ENCODE data around the gene LCN12.

DNA sequence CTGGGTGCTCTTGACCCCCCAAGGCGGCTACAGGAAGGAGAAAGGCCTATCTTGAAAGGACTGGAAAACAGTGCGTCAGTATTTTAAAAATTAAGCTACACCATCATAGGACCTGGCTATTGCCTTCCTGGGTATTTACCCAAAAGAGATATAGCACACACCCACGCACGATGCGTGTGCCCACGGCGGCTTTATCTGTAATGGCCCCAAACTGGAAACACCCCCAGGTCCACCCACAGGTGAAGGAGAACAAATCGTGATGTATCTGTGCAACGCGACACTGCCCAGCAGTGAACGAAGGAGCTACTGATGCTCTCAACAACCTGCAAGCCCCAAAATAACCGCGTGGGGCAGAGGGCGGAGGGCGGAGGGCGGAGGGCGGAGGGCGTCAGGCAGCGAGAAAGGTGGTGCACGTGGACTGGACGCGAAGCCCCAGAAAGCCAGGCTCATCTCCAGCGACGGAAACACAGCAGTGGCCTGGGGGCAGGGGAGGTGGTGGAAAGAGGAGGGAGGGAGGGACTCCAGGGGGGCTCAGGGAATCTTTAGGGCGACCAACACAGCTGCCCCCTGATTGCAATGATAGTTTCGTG, 12.9 kb downstream of the LCN12 start:
- no peak for TF ChIP-seq EZH2 (IDR thresholded peaks at IDR 0.05; ENCODE audit: low read length, missing control alignments)
- TF ChIP-seq, protein P1, sequence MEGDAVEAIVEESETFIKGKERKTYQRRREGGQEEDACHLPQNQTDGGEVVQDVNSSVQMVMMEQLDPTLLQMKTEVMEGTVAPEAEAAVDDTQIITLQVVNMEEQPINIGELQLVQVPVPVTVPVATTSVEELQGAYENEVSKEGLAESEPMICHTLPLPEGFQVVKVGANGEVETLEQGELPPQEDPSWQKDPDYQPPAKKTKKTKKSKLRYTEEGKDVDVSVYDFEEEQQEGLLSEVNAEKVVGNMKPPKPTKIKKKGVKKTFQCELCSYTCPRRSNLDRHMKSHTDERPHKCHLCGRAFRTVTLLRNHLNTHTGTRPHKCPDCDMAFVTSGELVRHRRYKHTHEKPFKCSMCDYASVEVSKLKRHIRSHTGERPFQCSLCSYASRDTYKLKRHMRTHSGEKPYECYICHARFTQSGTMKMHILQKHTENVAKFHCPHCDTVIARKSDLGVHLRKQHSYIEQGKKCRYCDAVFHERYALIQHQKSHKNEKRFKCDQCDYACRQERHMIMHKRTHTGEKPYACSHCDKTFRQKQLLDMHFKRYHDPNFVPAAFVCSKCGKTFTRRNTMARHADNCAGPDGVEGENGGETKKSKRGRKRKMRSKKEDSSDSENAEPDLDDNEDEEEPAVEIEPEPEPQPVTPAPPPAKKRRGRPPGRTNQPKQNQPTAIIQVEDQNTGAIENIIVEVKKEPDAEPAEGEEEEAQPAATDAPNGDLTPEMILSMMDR (conservative IDR thresholded peaks at IDR 0.05 in 1 of 2, IDR thresholded peaks at IDR 0.05 in 1 of 2; ENCODE audit: low read depth in 1 of 2, low read length in 2 of 2) = no peak
